Measurements from ENCODE around the gene WDFY4.

Gene WDFY4

GRCh38 chr10:48894911-48895802 is 210.5 kb downstream of the WDFY4 start:
- no peak for FAIRE-seq

GRCh38 chr10:48895803-48896195 is 211.1 kb downstream of the WDFY4 start:
- no peak for DNase-seq (ENCODE audit: insufficient read length, low spot score)
- no peak for FAIRE-seq

More at GRCh38 chr10:48894911-48895802, 210.5 kb downstream of the WDFY4 start:
- DNase-seq (ENCODE audit: insufficient read length, low spot score) = no peak

- FAIRE-seq = no peak
Measured at GRCh38 chr10:48896756-48897440, 212.2 kb downstream of the WDFY4 start.

GRCh38 chr10:48897441-48897790 is 212.7 kb downstream of the WDFY4 start:
- FAIRE-seq (no peak), DNase-seq (ENCODE audit: insufficient read length, low spot score) (no peak)

More at GRCh38 chr10:48896756-48897440, 212.2 kb downstream of the WDFY4 start:
- no peak for DNase-seq (ENCODE audit: insufficient read length, low spot score)

- DNase-seq (ENCODE audit: insufficient read length, low spot score) = no peak
- no peak for FAIRE-seq
Measured at GRCh38 chr10:48898426-48898825, 213.8 kb downstream of the WDFY4 start.

- FAIRE-seq (no peak), DNase-seq (ENCODE audit: insufficient read length, low spot score) (no peak)
Measured at GRCh38 chr10:48899781-48900180, 215.1 kb downstream of the WDFY4 start.

- DNase-seq (ENCODE audit: insufficient read length, low spot score) = no peak
- no peak for FAIRE-seq
Measured at GRCh38 chr10:48900371-48900801, 215.7 kb downstream of the WDFY4 start.

GRCh38 chr10:48901319-48901718 is 216.6 kb downstream of the WDFY4 start:
- DNase-seq (ENCODE audit: insufficient read length, low spot score) (no peak), FAIRE-seq (no peak)

GRCh38 chr10:48902096-48902495 is 217.4 kb downstream of the WDFY4 start:
- FAIRE-seq (no peak), DNase-seq (ENCODE audit: insufficient read length, low spot score) (no peak)

- DNase-seq (ENCODE audit: insufficient read length, low spot score) (no peak), FAIRE-seq (no peak)
Measured at GRCh38 chr10:48903151-48903550, 218.5 kb downstream of the WDFY4 start.

GRCh38 chr10:48904861-48905260 is 220.2 kb downstream of the WDFY4 start:
- DNase-seq (ENCODE audit: insufficient read length, low spot score) (no peak), FAIRE-seq (no peak)

- DNase-seq (ENCODE audit: insufficient read length, low spot score) (no peak), FAIRE-seq (no peak)
Measured at GRCh38 chr10:48905311-48905710, 220.6 kb downstream of the WDFY4 start.

GRCh38 chr10:48906841-48907240 is 222.2 kb downstream of the WDFY4 start:
- DNase-seq (ENCODE audit: insufficient read length, low spot score) = no peak
- no peak for FAIRE-seq

- no peak for FAIRE-seq
Measured at GRCh38 chr10:48907730-48908129, 223.1 kb downstream of the WDFY4 start.

GRCh38 chr10:48910548-48910947 is 225.9 kb downstream of the WDFY4 start:
- FAIRE-seq (no peak), DNase-seq (ENCODE audit: insufficient read length, low spot score) (no peak)

More at GRCh38 chr10:48907730-48908129, 223.1 kb downstream of the WDFY4 start:
- peak; percentile 37 for DNase-seq (ENCODE audit: insufficient read length, low spot score)

- DNase-seq (ENCODE audit: insufficient read length, low spot score) = no peak
Measured at GRCh38 chr10:48913674-48914073, 229.0 kb downstream of the WDFY4 start.

GRCh38 chr10:48923748-48924147 is 239.1 kb downstream of the WDFY4 start:
- DNase-seq (ENCODE audit: insufficient read length, low spot score) (no peak), FAIRE-seq (no peak)

More at GRCh38 chr10:48913674-48914073, 229.0 kb downstream of the WDFY4 start:
- FAIRE-seq = no peak

GRCh38 chr10:48924988-48925387 is 240.3 kb downstream of the WDFY4 start:
- no peak for FAIRE-seq
- no peak for DNase-seq (ENCODE audit: insufficient read length, low spot score)

- DNase-seq (ENCODE audit: insufficient read length, low spot score) = no peak
- no peak for FAIRE-seq
Measured at GRCh38 chr10:48926255-48926654, 241.6 kb downstream of the WDFY4 start.

GRCh38 chr10:48926764-48927540 is 242.3 kb downstream of the WDFY4 start:
- FAIRE-seq (no peak), DNase-seq (ENCODE audit: insufficient read length, low spot score) (no peak)

GRCh38 chr10:48929413-48929990 is 244.8 kb downstream of the WDFY4 start:
- no peak for DNase-seq (ENCODE audit: insufficient read length, low spot score)
- FAIRE-seq = no peak
